ENCODE data around the gene HRH2.

GRCh38 chr5:175748650-175749049 is 90.8 kb downstream of the HRH2 start:
- TF ChIP-seq, protein P1, sequence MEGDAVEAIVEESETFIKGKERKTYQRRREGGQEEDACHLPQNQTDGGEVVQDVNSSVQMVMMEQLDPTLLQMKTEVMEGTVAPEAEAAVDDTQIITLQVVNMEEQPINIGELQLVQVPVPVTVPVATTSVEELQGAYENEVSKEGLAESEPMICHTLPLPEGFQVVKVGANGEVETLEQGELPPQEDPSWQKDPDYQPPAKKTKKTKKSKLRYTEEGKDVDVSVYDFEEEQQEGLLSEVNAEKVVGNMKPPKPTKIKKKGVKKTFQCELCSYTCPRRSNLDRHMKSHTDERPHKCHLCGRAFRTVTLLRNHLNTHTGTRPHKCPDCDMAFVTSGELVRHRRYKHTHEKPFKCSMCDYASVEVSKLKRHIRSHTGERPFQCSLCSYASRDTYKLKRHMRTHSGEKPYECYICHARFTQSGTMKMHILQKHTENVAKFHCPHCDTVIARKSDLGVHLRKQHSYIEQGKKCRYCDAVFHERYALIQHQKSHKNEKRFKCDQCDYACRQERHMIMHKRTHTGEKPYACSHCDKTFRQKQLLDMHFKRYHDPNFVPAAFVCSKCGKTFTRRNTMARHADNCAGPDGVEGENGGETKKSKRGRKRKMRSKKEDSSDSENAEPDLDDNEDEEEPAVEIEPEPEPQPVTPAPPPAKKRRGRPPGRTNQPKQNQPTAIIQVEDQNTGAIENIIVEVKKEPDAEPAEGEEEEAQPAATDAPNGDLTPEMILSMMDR (conservative IDR thresholded peaks at IDR 0.05): no peak
- TF ChIP-seq EZH2 (IDR thresholded peaks at IDR 0.05; ENCODE audit: low read depth): no peak

All from PC-9 (cell line).